HCT116 (cell line): ENCODE measurements around the gene NLRP7.
"Not testable (repeated sequence)": the region's sequence is repeated elsewhere in the genome, so short reads cannot be mapped to it uniquely, and the experiment has no call there.

Experiments used
- CEBPB ChIP-seq: IDR thresholded peaks from 2 replicates; pipeline ENCODE4 v1.6.1; 2012; ENCODE audit warnings: low read depth
- EGR1 ChIP-seq: IDR thresholded peaks from 2 replicates; pipeline ENCODE4 v1.6.1; 2012; ENCODE audit warnings: low read depth
- EZH2phosphoT487 ChIP-seq: fragments of 200-600 bp; IDR thresholded peaks from 2 replicates; pipeline ENCODE4 v1.6.1; 2018; ENCODE audit warnings: antibody characterized with exemption, borderline replicate concordance
- POLR2A ChIP-seq: IDR thresholded peaks from 2 replicates; pipeline ENCODE4 v1.7.0; 2011; ENCODE audit warnings: borderline replicate concordance; ENCODE audit not compliant: insufficient read depth, insufficient read length; ENCODE audit errors: extremely low read depth
- POLR2AphosphoS5 ChIP-seq: IDR thresholded peaks from 2 replicates; pipeline ENCODE4 v1.6.1; 2011; ENCODE audit warnings: mild to moderate bottlenecking, low read depth, low read length, moderate library complexity
- TF ChIP-seq, protein P1 (sequence below), 3 experiments: fragments of 200-600 bp in 1 of 3; sonication (generic) in 1 of 3; IDR thresholded peaks in 2 of 3; conservative IDR thresholded peaks in 1 of 3; 2 replicates each; pipeline ENCODE4 v1.5.1; 2012 to 2017; ENCODE audit warnings: low read depth in 2 of 3, low read length in 2 of 3, antibody characterized with exemption in 1 of 3, borderline replicate concordance in 1 of 3, control low read depth in 1 of 3, mild to moderate bottlenecking in 1 of 3, mixed read lengths in 1 of 3, mixed run types in 1 of 3, moderate library complexity in 1 of 3; ENCODE audit not compliant: insufficient read depth in 1 of 3
- TF ChIP-seq, protein P2 (sequence below): IDR thresholded peaks from 2 replicates; pipeline ENCODE4 v1.6.1; 2012

DNA sequence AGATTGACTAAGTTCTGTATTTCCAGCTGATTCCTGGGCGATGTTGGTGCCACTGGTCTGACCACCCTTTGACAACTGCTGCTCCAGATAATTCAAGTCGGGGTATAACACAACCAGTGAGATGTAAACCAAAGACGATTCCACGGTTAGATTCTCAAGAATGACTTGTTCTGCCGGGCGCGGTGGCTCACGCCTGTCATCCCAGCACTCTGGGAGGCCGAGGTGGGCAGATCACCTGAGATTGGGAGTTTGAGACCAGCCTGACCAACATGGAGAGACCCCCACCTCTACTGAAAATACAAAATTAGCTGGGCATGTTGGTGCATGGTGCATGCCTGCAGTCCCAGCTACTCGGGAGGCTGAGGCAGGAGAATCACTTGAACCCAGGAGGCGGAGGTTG is 42.2 kb upstream of the NLRP7 start:
- TF ChIP-seq, protein P1, sequence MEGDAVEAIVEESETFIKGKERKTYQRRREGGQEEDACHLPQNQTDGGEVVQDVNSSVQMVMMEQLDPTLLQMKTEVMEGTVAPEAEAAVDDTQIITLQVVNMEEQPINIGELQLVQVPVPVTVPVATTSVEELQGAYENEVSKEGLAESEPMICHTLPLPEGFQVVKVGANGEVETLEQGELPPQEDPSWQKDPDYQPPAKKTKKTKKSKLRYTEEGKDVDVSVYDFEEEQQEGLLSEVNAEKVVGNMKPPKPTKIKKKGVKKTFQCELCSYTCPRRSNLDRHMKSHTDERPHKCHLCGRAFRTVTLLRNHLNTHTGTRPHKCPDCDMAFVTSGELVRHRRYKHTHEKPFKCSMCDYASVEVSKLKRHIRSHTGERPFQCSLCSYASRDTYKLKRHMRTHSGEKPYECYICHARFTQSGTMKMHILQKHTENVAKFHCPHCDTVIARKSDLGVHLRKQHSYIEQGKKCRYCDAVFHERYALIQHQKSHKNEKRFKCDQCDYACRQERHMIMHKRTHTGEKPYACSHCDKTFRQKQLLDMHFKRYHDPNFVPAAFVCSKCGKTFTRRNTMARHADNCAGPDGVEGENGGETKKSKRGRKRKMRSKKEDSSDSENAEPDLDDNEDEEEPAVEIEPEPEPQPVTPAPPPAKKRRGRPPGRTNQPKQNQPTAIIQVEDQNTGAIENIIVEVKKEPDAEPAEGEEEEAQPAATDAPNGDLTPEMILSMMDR (IDR thresholded peaks at IDR 0.05 in 2 of 3, conservative IDR thresholded peaks at IDR 0.05 in 1 of 3; ENCODE audit: borderline replicate concordance in 1 of 3, insufficient read depth in 1 of 3, low read depth in 2 of 3, low read length in 2 of 3), result not testable (repeated sequence)
- not testable (repeated sequence) for TF ChIP-seq EGR1, POLR2A, POLR2AphosphoS5, CEBPB, EZH2phosphoT487
- TF ChIP-seq, protein P2, sequence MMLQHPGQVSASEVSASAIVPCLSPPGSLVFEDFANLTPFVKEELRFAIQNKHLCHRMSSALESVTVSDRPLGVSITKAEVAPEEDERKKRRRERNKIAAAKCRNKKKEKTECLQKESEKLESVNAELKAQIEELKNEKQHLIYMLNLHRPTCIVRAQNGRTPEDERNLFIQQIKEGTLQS, result not testable (repeated sequence)
